Epithelial cell of umbilical artery (primary cell): ENCODE data around the gene MYO5A. TPM values are rescaled to one million over a fixed set of nuclear protein-coding genes. Genes with fewer than 3 reads are reported as not detected.

Experiments
- total RNA-seq: library from RNA; depleted of rRNA; stranded (reverse); fragments of >200 nt; gene quantifications from 2 replicates; pipeline ENCODE4 v1.2.3, GENCODE V29; 2014

MYO5A gene
- 55.2 and 74.4 TPM in 2 replicates for total RNA-seq

DNA sequence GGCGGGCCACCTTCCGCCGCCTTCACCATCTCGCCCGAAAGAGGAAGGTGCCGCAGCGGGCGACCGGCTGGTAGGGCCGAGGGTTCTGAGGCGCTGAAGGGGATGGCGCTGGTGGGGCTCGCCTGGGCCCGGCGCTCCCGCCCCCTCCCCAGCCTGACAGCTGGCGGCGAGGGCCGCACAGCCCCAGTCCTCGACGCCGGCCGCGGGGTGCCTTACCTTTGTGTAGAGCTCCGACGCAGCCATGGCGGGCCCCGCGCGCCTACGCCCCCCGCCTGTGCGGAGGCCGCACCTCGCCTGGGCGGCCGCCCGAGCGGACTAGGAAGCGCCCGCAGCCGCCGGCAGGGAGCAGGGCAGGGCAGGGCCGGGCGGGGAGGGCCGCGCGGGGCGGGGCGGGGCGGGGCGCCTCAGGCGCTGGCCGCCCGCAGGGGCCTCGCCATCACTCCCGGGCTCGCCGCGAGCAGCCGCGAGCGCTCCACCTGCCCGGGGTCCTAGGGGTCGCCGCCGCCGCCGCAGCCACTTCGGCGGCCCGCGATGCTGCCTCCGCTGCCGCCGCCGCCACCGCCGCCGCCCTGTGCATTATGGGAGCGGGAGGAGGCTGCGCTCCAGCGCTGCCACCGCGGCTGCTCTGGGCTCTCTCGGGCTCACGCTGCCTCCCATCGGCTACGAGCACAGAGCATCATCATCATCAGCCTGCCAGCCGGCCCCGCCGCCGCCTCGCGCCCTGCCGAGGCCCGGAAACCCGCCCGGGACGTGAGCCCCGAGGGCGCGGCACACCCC lies at the start of gene MYO5A:
Gene MYO5A (minus strand): TSS at position 317 of the 777 bp plus-strand sequence. CDS start 74 bp downstream, at position 243.

DNA sequence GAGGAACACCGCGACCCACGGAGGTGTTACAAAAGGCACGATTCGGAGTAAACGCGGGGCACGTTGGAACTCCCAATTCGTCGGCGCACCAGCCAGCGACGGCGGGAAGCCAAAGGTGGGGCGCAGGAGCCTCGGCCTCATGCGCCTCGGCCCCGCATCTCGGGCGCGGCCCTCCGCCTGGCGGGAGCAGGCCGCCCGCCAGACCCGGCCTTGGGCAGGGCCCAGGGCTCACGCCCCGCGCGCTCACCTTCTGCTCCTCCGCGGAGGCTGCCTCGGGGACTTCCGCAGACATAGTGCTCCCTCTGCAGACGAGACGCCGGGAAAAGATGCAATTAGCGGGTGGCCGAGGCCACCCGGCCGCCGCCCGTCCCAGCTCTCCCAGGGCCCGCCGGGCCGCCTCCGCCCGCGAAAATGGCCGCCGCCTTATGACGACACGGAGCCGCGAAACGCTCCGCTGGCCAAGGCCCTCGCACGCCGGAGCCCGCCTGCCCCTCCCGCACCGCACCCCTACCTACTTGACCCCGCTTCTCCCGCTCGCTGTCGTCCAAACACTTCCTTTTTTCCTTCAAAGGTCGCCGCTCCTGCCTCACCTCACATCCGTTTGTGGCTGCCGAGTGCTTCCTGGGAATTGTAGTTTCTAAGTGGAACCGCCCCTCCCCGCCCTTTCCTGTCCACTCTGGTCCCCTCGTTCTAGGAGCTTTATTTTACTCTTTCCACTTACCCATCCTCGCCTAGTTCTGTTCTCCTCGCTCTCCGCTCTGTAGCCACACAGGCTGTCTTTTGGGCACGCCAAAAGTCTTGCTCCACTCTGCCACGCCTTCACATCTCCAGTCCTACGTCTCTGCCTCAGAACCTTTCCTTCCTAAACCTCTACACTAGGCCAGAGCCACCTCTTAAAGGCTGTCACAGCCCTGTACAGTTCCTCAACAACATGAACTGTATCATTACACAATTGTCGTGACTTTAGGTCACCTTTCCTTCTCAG lies 40.2 kb upstream of the MYO5A start, which contains the start of gene ARPP19:
Gene ARPP19 (minus strand): TSS at position 430 of the 985 bp plus-strand sequence. CDS start 138 bp downstream, at position 292.

DNA sequence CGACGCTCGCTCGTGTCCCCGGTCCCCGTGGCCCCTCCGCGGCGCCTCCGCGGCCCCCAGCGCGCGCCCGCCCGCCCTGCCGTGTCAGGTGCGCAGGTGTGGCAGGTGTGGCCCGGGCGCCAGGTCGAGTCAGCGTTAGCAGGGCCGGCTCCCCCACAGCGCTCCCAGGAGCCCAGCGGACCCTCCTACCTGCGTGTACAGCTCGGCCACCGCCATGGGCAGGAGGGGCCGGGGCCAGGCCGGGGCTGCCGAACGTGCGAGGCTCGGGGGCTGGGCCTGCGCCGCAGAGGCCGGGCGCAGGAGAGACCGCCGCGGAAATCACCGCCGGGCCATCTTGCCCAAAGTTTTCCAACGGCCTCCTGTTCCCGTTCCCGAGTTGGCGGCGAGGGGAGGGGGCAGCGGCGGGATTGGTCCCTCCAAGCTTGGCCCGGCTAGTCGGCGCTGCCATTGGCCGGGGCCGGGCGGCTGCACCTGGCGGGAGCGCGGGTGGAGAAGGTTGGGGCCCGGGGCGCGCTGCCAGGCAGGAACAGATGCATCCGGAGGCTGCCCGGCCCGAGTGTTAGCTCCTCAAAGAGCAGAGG lies 233.2 kb downstream of the MYO5A start, which contains the start of gene MYO5C:
Gene MYO5C (minus strand): TSS at position 384 of the 581 bp plus-strand sequence. CDS start 168 bp downstream, at position 216.

Other genes starting within 250 kb of the MYO5A start
- gene MYO5C, start 233.1 kb downstream of the MYO5A start, total RNA-seq = 2.9 and 11.9 TPM in 2 replicates
- gene ARPP19, start 40.1 kb upstream of the MYO5A start, total RNA-seq = 136 and 226 TPM in 2 replicates
- 15.6 and 24.0 TPM in 2 replicates for gene ATOSA, start 150.5 kb upstream of the MYO5A start, total RNA-seq